Measurements from ENCODE around the gene PET100. TPM values are rescaled to one million over a fixed set of nuclear protein-coding genes. Genes with fewer than 3 reads are reported as not detected.
A peak's percentile ranks its signal among the peaks of the same experiment; 100 is the strongest.

PET100 gene
- total RNA-seq, 2 donors from 2014 or later: 12.0 to 23.1 TPM

DNA sequence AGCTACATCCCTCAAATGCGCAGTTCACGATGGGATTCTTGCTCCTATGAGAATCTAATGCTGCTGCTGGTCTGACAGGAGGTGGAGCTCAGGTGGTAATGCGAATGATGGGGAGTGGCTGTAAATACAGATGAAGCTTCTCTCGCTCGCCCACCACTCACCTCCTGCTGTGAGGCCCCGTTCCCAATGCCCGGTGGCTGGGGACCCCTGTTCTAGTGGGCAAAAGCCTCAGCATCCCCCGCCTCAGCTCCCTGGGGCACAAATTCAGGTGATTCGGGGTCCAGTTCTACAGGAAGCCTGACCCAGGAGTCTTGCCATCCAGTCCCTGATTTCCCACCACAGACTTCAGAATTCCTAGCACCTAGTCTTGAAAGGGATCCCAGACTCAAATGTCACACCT lies 42.9 kb downstream of the PET100 start:
- Histone ChIP-seq H3K9me3 (peaks cover 0 to 4% of the 10 kb centered on the region in 2 donors), H3K4me3 (no peak overlapping the region), H3K27ac (no peak overlapping the region), H3K27me3 (no peaks in the 10 kb centered on the region), H3K4me1 (no peaks in the 10 kb centered on the region), H3K36me3 (no peaks in the 10 kb centered on the region)
- TF ChIP-seq, protein P1, sequence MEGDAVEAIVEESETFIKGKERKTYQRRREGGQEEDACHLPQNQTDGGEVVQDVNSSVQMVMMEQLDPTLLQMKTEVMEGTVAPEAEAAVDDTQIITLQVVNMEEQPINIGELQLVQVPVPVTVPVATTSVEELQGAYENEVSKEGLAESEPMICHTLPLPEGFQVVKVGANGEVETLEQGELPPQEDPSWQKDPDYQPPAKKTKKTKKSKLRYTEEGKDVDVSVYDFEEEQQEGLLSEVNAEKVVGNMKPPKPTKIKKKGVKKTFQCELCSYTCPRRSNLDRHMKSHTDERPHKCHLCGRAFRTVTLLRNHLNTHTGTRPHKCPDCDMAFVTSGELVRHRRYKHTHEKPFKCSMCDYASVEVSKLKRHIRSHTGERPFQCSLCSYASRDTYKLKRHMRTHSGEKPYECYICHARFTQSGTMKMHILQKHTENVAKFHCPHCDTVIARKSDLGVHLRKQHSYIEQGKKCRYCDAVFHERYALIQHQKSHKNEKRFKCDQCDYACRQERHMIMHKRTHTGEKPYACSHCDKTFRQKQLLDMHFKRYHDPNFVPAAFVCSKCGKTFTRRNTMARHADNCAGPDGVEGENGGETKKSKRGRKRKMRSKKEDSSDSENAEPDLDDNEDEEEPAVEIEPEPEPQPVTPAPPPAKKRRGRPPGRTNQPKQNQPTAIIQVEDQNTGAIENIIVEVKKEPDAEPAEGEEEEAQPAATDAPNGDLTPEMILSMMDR (IDR thresholded peaks at IDR 0.05): no peak
- no peak for DNase-seq (ENCODE audit: low spot score)

DNA sequence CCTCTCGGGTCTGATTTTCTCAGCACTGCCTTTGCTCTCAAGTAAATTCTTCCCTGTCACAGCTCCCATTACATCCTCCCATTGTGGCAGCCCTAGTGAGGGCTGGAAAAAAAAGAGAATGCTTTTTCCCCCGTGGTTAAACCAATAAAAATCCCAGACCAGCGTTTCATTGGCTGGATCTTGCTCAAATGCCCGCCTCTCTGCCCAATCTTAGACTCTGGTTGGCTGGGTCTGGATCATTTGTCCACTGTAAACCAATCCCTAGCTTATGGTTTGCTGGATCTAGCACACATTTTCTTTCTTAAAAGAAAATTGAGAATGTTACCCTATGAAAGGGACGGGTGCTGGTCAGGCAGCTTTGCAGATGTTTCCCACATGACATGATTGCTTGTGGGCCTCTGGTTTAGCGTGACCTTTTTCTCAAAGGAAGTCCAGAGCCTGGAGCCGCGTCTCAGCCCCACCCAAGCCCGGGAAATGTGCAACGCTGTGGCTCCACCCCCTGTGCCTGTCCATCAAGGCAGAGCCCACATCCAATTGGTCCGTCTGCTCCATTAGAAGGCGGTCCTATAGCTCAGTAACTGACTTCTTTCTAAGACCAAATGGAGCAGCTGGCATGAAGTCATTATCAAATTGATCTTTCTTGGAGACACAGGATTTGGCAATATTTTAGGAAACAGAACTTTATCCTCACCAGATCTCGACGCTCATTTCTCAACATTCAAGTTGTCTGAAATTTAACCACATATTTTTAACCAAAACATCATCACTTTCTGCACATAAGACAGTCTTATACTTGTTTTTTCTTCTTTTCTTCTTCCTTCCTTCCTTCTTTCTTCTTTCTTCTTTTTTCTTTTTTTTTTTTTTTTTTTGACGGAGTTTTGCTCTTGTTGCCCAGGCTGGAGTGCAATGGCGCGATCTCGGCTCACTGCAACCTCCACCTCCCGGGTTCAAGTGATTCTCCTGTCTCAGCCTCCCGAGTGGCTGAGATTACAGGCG lies 44.7 kb downstream of the PET100 start:
- TF ChIP-seq, protein P1 (IDR thresholded peaks at IDR 0.05): no peak
- Histone ChIP-seq H3K27ac (no peak overlapping the region), H3K36me3 (no peaks in the 10 kb centered on the region), H3K9me3 (peaks cover 0 to 4% of the 10 kb centered on the region in 2 donors), H3K4me1 (no peaks in the 10 kb centered on the region), H3K4me3 (no peak overlapping the region), H3K27me3 (no peaks in the 10 kb centered on the region)
- DNase-seq (ENCODE audit: low spot score): peak; percentile 75

DNA sequence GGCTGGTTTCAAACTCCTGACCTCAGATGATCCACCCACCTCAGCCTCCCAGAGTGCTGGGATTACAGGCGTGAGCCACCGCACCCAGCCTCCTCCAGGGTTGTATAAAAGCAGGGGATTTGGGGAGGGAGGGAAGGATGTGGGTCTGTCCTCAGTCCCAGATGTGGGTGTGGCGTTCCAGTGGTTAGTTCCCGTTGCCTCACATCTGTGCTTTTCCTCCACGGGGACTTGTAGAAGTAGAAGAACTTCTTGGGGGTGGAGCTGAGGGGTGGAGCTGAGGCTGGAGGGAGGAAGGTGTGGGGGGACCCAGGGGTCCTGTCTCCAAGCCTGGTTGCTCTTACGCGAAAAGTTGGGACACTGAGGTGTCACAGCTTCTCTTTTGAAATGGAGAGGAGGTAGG lies 46.8 kb downstream of the PET100 start:
- DNase-seq (ENCODE audit: low spot score): no peak
- TF ChIP-seq, protein P1 (IDR thresholded peaks at IDR 0.05): no peak
- no peak overlapping the region for H3K4me3 ChIP-seq
- H3K4me1 ChIP-seq: peaks cover 0 to 6% of the 10 kb centered on the region in 2 donors
- no peaks in the 10 kb centered on the region for H3K36me3 ChIP-seq
- peaks cover 0 to 4% of the 10 kb centered on the region in 2 donors for H3K9me3 ChIP-seq
- no peaks in the 10 kb centered on the region for H3K27me3 ChIP-seq
- no peak overlapping the region for H3K27ac ChIP-seq

DNA sequence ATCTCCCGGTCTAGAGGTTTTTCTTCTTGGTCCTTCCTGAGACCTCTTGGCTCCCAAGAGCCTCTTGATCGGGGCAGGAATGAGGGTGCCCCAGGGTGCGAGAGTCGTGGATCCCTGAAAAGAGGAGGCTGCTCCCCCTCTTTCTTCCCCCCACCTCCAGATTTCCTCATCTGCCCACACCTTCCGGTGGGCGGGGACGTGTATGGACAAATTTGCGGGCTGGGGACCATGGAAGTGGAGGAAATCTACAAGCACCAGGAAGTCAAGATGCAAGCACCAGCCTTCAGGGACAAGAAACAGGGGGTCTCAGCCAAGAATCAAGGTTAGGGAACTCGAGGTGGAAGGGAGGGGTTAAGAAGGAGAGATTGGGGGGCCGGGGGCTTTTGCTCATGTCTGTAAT lies 47.3 kb downstream of the PET100 start, which contains the start of gene MCEMP1:
Gene MCEMP1 (plus strand): TSS at position 237 of the 400 bp plus-strand sequence. CDS start 31 bp downstream, at position 268.
- H3K4me1 ChIP-seq: peaks cover 0 to 11% of the 10 kb centered on the region in 2 donors
- peaks cover 0 to 4% of the 10 kb centered on the region in 2 donors for H3K9me3 ChIP-seq
- no peaks in the 10 kb centered on the region for H3K27me3 ChIP-seq
- TF ChIP-seq, protein P1 (IDR thresholded peaks at IDR 0.05): no peak
- H3K4me3 ChIP-seq: no peak within 1 kb of the TSS
- no peak for DNase-seq (ENCODE audit: low spot score)
- H3K27ac ChIP-seq: no peak within 1 kb of the TSS
- H3K36me3 ChIP-seq: no peaks in the 10 kb centered on the region

DNA sequence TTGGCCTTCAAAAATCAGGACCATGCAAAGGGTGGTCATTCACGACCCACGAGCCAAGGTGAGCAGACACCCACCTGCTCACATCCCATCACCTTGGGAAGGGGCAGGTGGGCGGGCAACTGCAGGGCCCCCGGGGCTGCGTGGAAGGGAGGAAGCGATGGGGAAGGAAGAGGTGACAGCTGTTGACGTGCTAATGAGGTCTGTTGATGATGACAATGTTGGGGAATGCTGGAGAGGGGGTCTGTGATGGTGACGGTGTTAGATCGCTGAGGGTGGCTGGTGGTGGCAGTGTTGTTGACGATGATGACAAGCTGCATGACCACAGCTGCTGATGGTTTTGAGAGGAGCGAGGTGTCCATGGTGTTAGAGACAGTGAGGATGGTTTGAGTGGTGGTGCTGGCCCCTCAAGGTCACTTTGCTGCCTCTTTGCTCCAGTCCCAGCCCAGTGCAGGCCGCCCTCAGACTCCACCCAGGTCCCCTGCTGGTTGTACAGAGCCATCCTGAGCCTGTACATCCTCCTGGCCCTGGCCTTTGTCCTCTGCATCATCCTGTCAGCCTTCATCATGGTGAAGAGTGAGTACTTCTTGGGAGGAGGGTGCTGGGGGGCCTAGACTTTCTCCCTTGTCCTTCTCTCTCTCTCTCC lies 48.2 kb downstream of the PET100 start:
- Histone ChIP-seq H3K4me1 (peaks cover 0 to 16% of the 10 kb centered on the region in 2 donors), H3K27ac (no peak overlapping the region), H3K27me3 (no peaks in the 10 kb centered on the region), H3K9me3 (peaks cover 0 to 4% of the 10 kb centered on the region in 2 donors), H3K4me3 (no peak overlapping the region), H3K36me3 (no peaks in the 10 kb centered on the region)
- TF ChIP-seq, protein P1 (IDR thresholded peaks at IDR 0.05): no peak
- no peak for DNase-seq (ENCODE audit: low spot score)
